OCI-LY1 (cell line): Measurements from ENCODE around the gene ZNF14.

Experiments used
- CTCF ChIP-seq: fragments of 200-600 bp; sonication (generic), shearing (Covaris generic); IDR thresholded peaks from 2 replicates; pipeline ENCODE4 v1.5.1; 2017; ENCODE audit warnings: mild to moderate bottlenecking, antibody characterized with exemption, low read length, moderate library complexity, mixed read lengths
- EZH2 ChIP-seq: fragments of 200-600 bp; sonication (generic), shearing (Covaris generic); IDR thresholded peaks from 2 replicates; pipeline ENCODE4 v1.8.0; 2017; ENCODE audit warnings: borderline replicate concordance, mixed run types, mild to moderate bottlenecking, antibody characterized with exemption, low read length, moderate library complexity, mixed read lengths

- TF ChIP-seq CTCF, result no peak
- no peak for TF ChIP-seq EZH2
Measured at GRCh38 chr19:19704836-19705235, 28.1 kb downstream of the ZNF14 start.
